Liver (tissue), 3 donors: ENCODE results near the gene GHR.

Experiments used
- CTCF ChIP-seq: fragments of 150-350 bp; IDR thresholded peaks from 2 replicates; pipeline ENCODE4 v1.5.1; 2017; ENCODE audit warnings: improper control_type of control experiment, low read depth, low read length; ENCODE audit not compliant: missing input control
- GABPA ChIP-seq, 2 donors: IDR thresholded peaks in 1 of 2; conservative IDR thresholded peaks in 1 of 2; 2 replicates each; pipeline ENCODE4 v1.6.1; 2016; ENCODE audit warnings: antibody characterized with exemption in 2 of 2, mild to moderate bottlenecking in 1 of 2, moderate library complexity in 1 of 2
- JUND ChIP-seq, 2 donors: IDR thresholded peaks; 2 replicates each; pipeline ENCODE4 v1.6.1; 2016; ENCODE audit warnings: antibody characterized with exemption in 2 of 2
- MAX ChIP-seq: IDR thresholded peaks from 2 replicates; pipeline ENCODE4 v1.6.1; 2016; ENCODE audit warnings: antibody characterized with exemption
- RAD21 ChIP-seq, 2 donors: IDR thresholded peaks; 2 replicates each; pipeline ENCODE4 v1.6.1; 2016; ENCODE audit warnings: antibody characterized with exemption in 2 of 2, mild to moderate bottlenecking in 2 of 2
- REST ChIP-seq: IDR thresholded peaks from 2 replicates; pipeline ENCODE4 v1.6.1; 2016; ENCODE audit warnings: antibody characterized with exemption, mild to moderate bottlenecking
- TAF1 ChIP-seq: conservative IDR thresholded peaks from 2 replicates; pipeline ENCODE4 v1.6.1; 2016; ENCODE audit warnings: antibody characterized with exemption, mild to moderate bottlenecking
- YY1 ChIP-seq: IDR thresholded peaks from 2 replicates; pipeline ENCODE4 v1.6.1; 2016; ENCODE audit warnings: antibody characterized with exemption, mild to moderate bottlenecking
- ZBTB33 ChIP-seq: IDR thresholded peaks from 2 replicates; pipeline ENCODE4 v1.6.1; 2016; ENCODE audit warnings: antibody characterized with exemption
- donor health status: healthy.
- donor health status: healthy.

GRCh38 chr5:42522783-42523182, 99.5 kb downstream of the GHR start:
- no peak for TF ChIP-seq YY1
- peak in 1 of 2 donors; percentile 16 for TF ChIP-seq JUND (IDR thresholded peaks at IDR 0.05)
- no peak for TF ChIP-seq CTCF
- TF ChIP-seq MAX = no peak
- no peak for TF ChIP-seq GABPA (IDR thresholded peaks at IDR 0.05 in 1 of 2, conservative IDR thresholded peaks at IDR 0.05 in 1 of 2)
- no peak for TF ChIP-seq REST
- no peak for TF ChIP-seq RAD21 (IDR thresholded peaks at IDR 0.05)
- TF ChIP-seq ZBTB33 = no peak
- no peak for TF ChIP-seq TAF1
